Activated CD4-positive, alpha-beta T cell treated with anti-CD3 and anti-CD28 coated beads, Interleukin-2, amount 50 U/mL, for 1 hour (primary cell): Measurements from ENCODE around the gene FAM83G.
"Not testable (repeated sequence)": the region's sequence is repeated elsewhere in the genome, so short reads cannot be mapped to it uniquely, and the experiment has no call there.

Experiments used
- DNase-seq: peaks from one replicate; pipeline ENCODE4 v3.0.0-alpha.2; 2020

The FAM83G gene

DNA sequence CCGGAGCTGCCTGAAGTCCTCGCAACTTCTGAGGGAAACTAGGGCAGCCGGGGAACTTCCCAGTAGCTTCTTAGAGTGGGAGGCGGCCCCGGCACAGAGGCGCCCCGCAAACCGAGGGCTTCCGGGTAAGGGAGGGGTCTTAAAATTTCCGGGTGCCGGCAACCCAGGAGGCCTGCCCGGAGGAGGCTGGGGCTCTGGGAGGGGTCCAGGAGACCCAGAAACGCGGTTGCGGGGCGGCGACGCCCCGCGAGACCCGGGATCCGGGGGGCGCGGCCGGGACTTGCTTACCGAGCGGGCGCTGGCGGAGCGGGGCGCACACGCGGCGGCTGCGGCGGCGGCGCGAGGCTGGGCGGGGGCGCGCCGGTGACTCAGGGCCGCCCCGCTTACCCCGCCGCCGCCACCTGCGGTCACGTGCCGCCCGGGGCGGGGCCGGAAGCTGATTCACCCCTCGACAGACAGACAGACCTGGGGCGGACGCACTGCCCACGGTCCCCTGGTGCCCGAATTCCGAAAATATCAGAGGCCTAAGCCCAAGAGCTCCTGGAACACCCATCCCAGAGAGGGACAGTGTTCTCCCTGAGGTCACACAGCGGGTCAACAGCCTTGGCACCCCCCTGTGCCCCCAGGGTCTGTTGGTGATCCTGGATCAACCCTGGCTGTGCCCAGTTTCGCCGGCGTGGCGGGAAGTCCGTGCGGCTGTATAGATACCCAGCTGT, at the start of gene FAM83G:
Gene FAM83G (minus strand): TSS at position 344 of the 716 bp plus-strand sequence. CDS start 723 bp downstream, outside the sequence.
- peak; percentile 89 for DNase-seq

DNA sequence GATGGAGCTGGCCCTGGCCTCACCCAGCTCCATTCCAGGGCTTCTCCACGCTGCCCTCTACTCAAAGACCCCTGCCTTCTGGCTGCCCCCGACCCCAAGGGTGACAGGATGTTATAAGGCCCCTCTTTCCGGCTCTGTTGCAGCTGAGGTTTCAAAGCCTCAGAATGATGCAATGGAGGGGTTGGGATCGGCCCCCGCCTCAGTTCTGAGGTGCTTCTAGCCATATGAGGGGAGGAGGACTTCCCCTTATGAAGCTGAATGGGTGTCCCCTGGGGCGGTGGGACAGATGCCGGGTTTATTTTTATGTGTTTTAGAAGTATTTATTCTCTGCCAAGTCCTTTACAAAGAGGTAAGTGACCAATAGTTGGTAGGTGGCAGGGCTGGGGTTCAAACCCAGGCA, 44.3 kb upstream of the FAM83G start:
- not testable (repeated sequence) for DNase-seq

DNA sequence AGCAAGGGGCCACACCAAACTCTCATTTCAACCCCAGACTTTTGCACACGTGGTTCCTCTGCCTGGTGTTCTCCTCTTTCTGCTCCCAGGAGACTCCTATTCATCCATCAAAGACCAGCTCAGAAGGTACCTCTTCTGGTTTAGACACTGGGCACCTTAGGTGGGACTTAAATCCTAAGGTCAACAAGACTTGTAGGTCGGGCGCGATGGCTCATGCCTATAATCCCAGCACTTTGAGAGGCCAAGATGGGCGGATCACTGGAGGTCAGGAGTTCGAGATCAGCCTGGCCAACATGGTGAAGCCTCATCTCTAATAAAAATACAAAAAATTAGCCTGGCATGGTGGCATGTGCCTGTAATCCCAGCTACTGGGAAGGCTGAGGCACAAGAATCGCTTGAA, 42.9 kb upstream of the FAM83G start:
- DNase-seq = not testable (repeated sequence)

DNA sequence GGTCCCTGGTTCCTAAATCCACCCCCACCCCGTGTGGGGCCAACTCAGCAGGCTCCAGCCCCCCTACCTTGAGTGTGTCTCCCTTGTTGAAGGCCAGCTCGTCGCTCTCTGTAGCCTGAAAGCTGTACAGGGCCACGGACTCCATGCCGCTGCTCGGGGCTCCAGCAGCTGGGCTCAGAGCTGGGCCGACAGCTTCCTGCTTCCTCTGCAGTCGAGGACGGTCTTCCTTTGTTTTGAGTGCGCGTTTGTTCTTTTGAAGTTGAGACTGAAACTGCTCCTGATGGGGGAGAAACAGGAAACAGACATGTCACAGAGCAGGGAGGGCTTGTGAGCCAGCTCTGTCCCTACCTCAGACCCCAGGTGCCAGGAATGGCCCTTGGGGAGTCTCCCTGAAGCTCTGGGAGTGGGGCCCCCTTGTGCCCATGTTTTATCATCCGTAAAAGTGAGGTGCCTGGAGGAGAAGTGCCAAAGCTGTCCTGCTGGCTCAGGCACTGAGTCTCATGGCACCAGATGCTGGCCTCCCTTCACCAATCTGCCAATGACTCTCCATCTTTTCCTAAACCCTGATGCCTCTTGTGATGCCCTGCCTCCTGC, 42.3 kb upstream of the FAM83G start, which contains the start of gene GRAP:
Gene GRAP (minus strand): TSS at position 176 of the 594 bp plus-strand sequence. CDS start 31 bp downstream, at position 145.
- not testable (repeated sequence) for DNase-seq

DNA sequence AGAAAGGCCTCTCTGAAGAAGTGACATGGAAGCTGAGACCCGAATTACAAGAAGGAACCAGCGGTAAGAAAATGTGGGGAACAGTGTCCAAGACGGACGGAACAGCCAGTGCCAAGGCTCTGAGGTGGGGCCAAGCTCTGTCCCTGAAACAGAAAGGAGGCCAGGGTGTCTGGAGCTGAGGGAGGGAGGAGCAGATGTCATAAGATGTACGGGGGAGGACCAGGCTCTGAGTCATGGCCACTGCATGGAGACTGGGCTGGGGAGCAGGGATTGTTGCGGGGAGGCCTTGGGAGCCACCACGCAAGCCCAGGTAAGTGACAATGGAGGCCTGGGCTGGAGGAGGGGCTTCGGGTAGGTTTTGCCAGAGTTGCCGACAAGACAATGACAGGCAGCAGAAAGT, 40.1 kb upstream of the FAM83G start:
- DNase-seq = not testable (repeated sequence)

- DNase-seq = not testable (repeated sequence)
These were observed 38.5 kb upstream of the FAM83G start for GRCh38 chr17:19043032-19043431.

- DNase-seq = not testable (repeated sequence)
These were observed 37.8 kb upstream of the FAM83G start for GRCh38 chr17:19042369-19042768.

DNA sequence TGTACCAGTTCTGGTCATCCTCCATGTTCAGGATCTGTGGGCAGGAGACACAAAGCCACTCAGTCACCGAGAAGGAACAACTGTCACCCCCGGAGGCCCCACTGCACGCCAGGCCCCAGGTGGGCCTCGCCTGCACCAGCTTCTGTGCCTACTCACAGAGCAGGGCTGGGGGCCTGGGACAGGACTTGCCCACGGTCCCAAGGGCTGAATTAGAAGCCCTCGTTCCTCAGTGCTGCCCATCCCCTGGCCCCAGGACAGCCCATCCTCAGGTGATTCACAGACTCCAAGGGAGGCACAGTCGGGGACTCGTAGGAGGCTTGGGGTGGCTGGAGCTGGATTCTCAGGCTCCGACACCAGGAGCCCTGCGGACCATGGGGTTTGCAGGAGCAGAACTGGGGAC, 37.3 kb upstream of the FAM83G start:
- not testable (repeated sequence) for DNase-seq

GRCh38 chr17:19040350-19040749, 35.8 kb upstream of the FAM83G start:
- not testable (repeated sequence) for DNase-seq

GRCh38 chr17:19038730-19039129, 34.2 kb upstream of the FAM83G start:
- not testable (repeated sequence) for DNase-seq

- DNase-seq = not testable (repeated sequence)
These were observed 33.4 kb upstream of the FAM83G start for GRCh38 chr17:19038007-19038406.

- not testable (repeated sequence) for DNase-seq
These were observed 33.0 kb upstream of the FAM83G start for GRCh38 chr17:19037547-19037946.

- not testable (repeated sequence) for DNase-seq
These were observed 31.6 kb upstream of the FAM83G start for GRCh38 chr17:19036186-19036585.

- not testable (repeated sequence) for DNase-seq
These were observed 27.9 kb upstream of the FAM83G start for GRCh38 chr17:19032377-19032988.

- peak; percentile 32 for DNase-seq
These were observed 27.2 kb upstream of the FAM83G start for GRCh38 chr17:19031729-19032128.

- DNase-seq = not testable (repeated sequence)
These were observed 26.3 kb upstream of the FAM83G start for GRCh38 chr17:19030771-19031449.

GRCh38 chr17:19029740-19030139, 25.2 kb upstream of the FAM83G start:
- not testable (repeated sequence) for DNase-seq

DNA sequence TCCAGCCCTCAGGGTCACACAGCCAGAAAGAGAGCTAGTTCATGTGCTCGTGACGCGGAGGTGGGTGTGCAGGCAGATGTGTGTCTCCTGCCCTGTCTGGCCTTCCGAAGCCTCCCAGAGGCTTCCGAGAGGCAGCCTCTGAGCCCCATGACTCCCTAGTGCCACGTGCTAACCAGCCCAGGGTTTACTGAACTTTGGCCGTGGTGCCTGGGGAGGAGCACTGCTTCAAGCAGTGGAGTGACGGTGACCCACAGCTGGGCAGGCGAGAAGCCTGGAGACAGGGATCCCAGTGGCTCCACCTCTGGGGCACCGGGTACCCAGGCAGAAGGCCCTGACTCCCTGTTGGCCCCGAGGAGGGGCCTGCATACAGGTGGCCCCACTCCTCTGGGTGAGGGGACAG, 24.1 kb upstream of the FAM83G start:
- not testable (repeated sequence) for DNase-seq

DNA sequence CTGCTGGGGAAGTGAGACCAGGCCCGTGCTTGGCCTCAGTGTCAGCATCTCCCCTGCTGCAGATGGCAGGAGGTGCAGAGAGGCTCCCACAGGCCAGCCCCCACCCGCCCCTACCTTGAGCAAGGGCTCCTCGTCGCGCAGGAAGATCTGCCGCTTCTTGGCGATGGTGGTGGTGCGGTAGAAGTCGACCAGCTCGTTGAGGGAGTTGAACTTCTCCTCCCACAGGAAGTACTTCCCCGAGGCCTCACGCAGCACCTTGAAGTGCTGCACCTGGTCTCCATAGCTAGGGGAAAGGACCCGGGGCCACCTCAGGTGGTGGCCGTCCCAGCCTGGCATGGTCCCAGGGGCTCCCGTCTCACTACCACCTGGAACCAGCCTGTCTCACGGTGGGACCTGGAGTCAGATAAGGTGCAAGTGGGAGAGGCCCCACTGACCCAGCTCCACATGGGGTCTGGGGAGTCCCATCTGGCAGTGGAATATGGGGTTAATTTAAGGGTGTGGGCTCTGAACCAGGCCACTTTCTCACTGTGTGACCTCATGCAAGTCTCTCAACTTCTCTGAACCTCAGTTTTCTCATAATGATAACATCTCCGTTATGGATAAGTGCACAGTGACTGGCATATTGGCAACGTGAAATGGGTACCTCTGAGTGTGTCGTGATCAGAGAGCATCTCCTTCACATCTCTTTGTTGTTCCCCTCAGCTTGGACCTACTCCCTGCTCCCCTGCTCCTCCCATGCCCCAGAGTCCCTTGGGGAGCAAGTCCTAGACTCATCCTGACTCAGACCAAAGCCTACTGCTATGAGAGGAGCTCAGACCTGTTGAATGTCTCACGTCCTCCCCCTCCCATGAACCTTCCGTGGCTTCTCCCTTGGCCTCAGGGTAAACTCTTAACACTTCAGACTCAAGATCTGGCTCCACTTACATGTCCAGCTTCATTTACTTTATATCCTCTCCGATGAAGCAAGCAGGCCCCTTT, 19.8 kb upstream of the FAM83G start:
- DNase-seq = no peak

- no peak for DNase-seq
These were observed 18.8 kb upstream of the FAM83G start for GRCh38 chr17:19023209-19023999.

- no peak for DNase-seq
These were observed 18.2 kb upstream of the FAM83G start for GRCh38 chr17:19022747-19023146.
